Activated T-cell treated with anti-CD3 and anti-CD28 coated beads, Interleukin-2, amount 50 U/mL, for 72 hours (primary cell): ENCODE data around the gene RNF115. TPM values are rescaled to one million over a fixed set of nuclear protein-coding genes. Genes with fewer than 3 reads are reported as not detected.

Experiments used
- ATAC-seq, 2 donors: fragments of 150-1000 bp; cut with Tn5 transposase; replicated peaks in 1 of 2; 2 replicates each; pipeline ENCODE4 v1.10.0; 2021; ENCODE audit warnings: moderate library complexity in 2 of 2, mild to moderate bottlenecking in 1 of 2
- DNase-seq, 2 donors: peaks; one replicate each; pipeline ENCODE4 v3.0.0; 2021 to 2022; ENCODE audit warnings: mixed read lengths in 1 of 2
- H3K27ac Mint-ChIP-seq: one replicate; pipeline ENCODE4 v1.8.0; 2022; ENCODE audit warnings: mild to moderate bottlenecking, moderate library complexity, mixed read lengths
- H3K27me3 Mint-ChIP-seq: one replicate; pipeline ENCODE4 v1.8.0; 2022; ENCODE audit warnings: low read depth, mixed read lengths
- H3K36me3 Mint-ChIP-seq, 2 donors: one replicate each; pipeline ENCODE4 v1.8.0; 2022; ENCODE audit warnings: mixed read lengths in 2 of 2, mild to moderate bottlenecking in 1 of 2; ENCODE audit not compliant: insufficient read depth in 2 of 2
- H3K4me1 Mint-ChIP-seq: one replicate; pipeline ENCODE4 v1.8.0; 2022; ENCODE audit warnings: low read depth, mixed read lengths
- H3K4me3 Mint-ChIP-seq, 2 donors: one replicate each; pipeline ENCODE4 v1.8.0; 2022; ENCODE audit warnings: mild to moderate bottlenecking in 2 of 2, mixed read lengths in 2 of 2, moderate library complexity in 2 of 2
- H3K9me3 Mint-ChIP-seq, 2 donors: one replicate each; pipeline ENCODE4 v1.8.0; 2022; ENCODE audit warnings: mixed read lengths in 2 of 2
- total RNA-seq, 2 donors: library from RNA; stranded (reverse); gene quantifications; one replicate each; pipeline ENCODE4 v1.2.3, GENCODE V29; 2022

RNF115 gene
- total RNA-seq, 2 donors from 2014 or later = 22.4 to 27.4 TPM

DNA sequence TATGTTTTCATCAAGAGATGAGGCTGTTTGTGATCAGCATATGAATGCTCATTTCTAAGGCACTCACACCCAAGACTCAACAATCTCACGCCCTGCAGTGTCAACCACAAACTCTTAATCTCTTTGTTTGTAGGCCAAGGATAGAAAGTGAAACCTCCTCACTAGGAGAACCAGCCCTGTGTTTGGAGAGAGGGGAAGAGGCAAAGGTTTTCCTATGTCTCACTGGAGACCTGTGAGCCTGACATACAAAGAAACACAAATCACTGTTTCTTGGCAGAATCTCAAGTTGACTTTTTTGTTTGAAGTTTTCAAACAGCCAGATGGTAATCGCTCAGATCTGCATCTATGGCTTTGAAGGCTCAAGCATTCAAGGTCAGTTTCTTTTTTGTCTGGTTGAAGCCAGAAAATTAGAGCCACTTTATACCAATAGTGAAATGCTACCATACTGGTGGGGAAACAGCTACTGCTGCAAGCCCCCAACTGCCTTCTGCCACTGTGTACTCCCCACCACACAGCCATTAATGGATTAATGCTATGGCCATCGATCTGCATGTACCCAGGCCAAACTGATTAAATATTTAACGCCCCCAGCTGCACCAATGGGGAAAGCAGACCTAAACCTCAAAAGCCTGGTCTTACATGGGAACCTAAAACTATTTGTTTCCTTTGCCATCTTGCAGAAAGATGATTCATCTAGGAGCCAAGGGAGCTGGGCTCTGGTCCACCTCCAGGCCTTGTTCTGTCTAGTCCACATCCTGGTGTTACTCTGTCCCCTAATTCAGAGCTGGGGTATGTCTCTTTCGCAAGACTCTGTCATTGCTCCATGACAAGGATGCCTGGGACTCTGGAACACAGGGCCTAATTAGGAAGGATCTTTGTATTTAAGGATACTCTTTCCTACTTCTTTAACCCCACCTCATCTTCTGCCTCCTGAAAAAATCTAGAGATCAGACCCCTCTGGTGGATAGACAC is 133.0 kb downstream of the RNF115 start:
- ATAC-seq (peak; percentile 90 to 91), DNase-seq (peak; percentile 14 to 22)
- peaks cover 30% of the 10 kb centered on the region for H3K4me1 Mint-ChIP-seq
- no peaks in the 10 kb centered on the region for H3K27me3 Mint-ChIP-seq
- no peak overlapping the region for H3K27ac Mint-ChIP-seq
- peak overlapping the region in 1 of 2 donors; percentile 50 for H3K4me3 Mint-ChIP-seq
- no peaks in the 10 kb centered on the region for H3K9me3 Mint-ChIP-seq
- no peaks in the 10 kb centered on the region for H3K36me3 Mint-ChIP-seq

DNA sequence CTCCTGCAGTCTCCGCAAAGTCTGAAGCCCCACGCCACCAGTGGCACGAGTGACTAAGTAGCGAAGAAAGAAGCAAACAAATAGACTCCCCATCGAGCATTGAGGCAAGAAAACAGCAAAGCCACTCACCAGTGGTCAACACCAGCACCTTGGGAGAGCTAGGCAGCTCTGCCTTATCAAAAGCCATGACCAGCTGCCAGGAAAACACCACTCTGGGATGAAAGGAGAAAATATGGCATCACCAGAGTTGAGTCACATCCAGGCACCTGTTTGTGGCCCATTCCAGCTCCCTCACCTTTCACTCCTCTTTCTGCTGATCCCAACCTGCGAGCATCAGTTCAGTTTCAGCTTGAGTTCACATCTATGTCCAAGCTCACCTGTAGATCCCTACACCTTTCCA is 134.0 kb downstream of the RNF115 start:
- Mint-ChIP-seq H3K9me3 (no peaks in the 10 kb centered on the region), H3K36me3 (no peaks in the 10 kb centered on the region), H3K27ac (no peak overlapping the region), H3K4me3 (no peak overlapping the region), H3K4me1 (peaks cover 30% of the 10 kb centered on the region), H3K27me3 (no peaks in the 10 kb centered on the region)
- no peak for DNase-seq
- no peak for ATAC-seq

- Mint-ChIP-seq H3K9me3 (no peaks in the 10 kb centered on the region), H3K36me3 (no peaks in the 10 kb centered on the region), H3K27me3 (no peaks in the 10 kb centered on the region), H3K27ac (no peak overlapping the region), H3K4me1 (peaks cover 30% of the 10 kb centered on the region), H3K4me3 (no peak overlapping the region)
- DNase-seq (no peak), ATAC-seq (no peak)
Observed at GRCh38 chr1:145688924-145689323, 135.0 kb downstream of the RNF115 start.

Other genes starting within 250 kb of the RNF115 start
- gene GPR89A, start 216.1 kb downstream of the RNF115 start, total RNA-seq = 10 to 100 TPM; 27.8 to 28.2 TPM
- gene PDZK1, start 116.7 kb downstream of the RNF115 start, total RNA-seq = under 1 TPM; 0.39 to 0.41 TPM
- under 1 TPM in 1 of 2 donors, not detected in 1; 0.29 TPM for gene CD160, start 104.6 kb downstream of the RNF115 start, total RNA-seq
- 10 to 100 TPM; 57.3 to 70.3 TPM for gene POLR3C, start 105 bp upstream of the RNF115 start, total RNA-seq
- 10 to 100 TPM in 1 of 2 donors, 1 to 10 TPM in 1; 6.6 to 10.6 TPM for gene NUDT17, start 21.5 kb upstream of the RNF115 start, total RNA-seq
- gene PIAS3, start 35.0 kb upstream of the RNF115 start, total RNA-seq = 10 to 100 TPM; 30.9 to 35.6 TPM
- gene ANKRD35, start 61.8 kb upstream of the RNF115 start, total RNA-seq = under 1 TPM; 0.39 to 0.41 TPM
- 1 to 10 TPM; 1.7 to 3.5 TPM for gene ITGA10, start 86.0 kb upstream of the RNF115 start, total RNA-seq
- gene PEX11B, start 94.6 kb upstream of the RNF115 start, total RNA-seq = 10 to 100 TPM; 39.8 to 44.0 TPM
- gene RBM8A, start 103.4 kb upstream of the RNF115 start, total RNA-seq = 100 to 1,000 TPM; 238 to 244 TPM
- gene LIX1L, start 133.9 kb upstream of the RNF115 start, total RNA-seq = 10 to 100 TPM; 36.9 to 39.5 TPM
- 1 to 10 TPM; 2.6 to 3.6 TPM for gene ANKRD34A, start 140.5 kb upstream of the RNF115 start, total RNA-seq
- 10 to 100 TPM; 32.5 to 36.1 TPM for gene POLR3GL, start 140.6 kb upstream of the RNF115 start, total RNA-seq
- gene TXNIP, start 172.5 kb upstream of the RNF115 start, total RNA-seq = 100 to 1,000 TPM; 141 to 212 TPM
- not detected for gene HJV, start 197.6 kb upstream of the RNF115 start, total RNA-seq